ENCODE measurements around the gene FLII. TPM values are rescaled to one million over a fixed set of nuclear protein-coding genes. Genes with fewer than 3 reads are reported as not detected.
A peak's percentile ranks its signal among the peaks of the same experiment; 100 is the strongest.
"Not testable (repeated sequence)": the region's sequence is repeated elsewhere in the genome, so short reads cannot be mapped to it uniquely, and the experiment has no call there.

The FLII gene
- 299 TPM for total RNA-seq
- long read RNA-seq, full-length matches to known transcripts = 121 of 368 reads
- long read RNA-seq, partial matches to known transcripts = 68 of 368 reads
- long read RNA-seq, other reads (novel, unspliced or antisense) = 179 of 368 reads

- intact Hi-C loops (cut with DNase I) = no loop called here
- peak; percentile 68 for ATAC-seq
Measured at GRCh38 chr17:18258356-18259038, at the start of gene FLII. FLII (minus strand) TSS chr17:18258738; CDS start chr17:18258690, 48 bp downstream.

GRCh38 chr17:18303206-18303605, 44.7 kb upstream of the FLII start:
- intact Hi-C loops (cut with DNase I); DNase-seq (ENCODE audit: missing footprints); ATAC-seq: not testable (repeated sequence)

More at GRCh38 chr17:18258356-18259038, at the start of gene FLII:
- DNase-seq (ENCODE audit: missing footprints) = peak; percentile 86

- no peak for DNase-seq (ENCODE audit: missing footprints)
- intact Hi-C loops (cut with DNase I) = no loop called here
- peak; percentile 31 for ATAC-seq
Measured at GRCh38 chr17:18300725-18301480, 42.4 kb upstream of the FLII start.

GRCh38 chr17:18298061-18298460, 39.5 kb upstream of the FLII start:
- DNase-seq (ENCODE audit: missing footprints); ATAC-seq; intact Hi-C loops (cut with DNase I): not testable (repeated sequence)

GRCh38 chr17:18291718-18292540, 33.4 kb upstream of the FLII start:
- intact Hi-C loops (cut with DNase I) = no loop called here
- no peak for ATAC-seq
- no peak for DNase-seq (ENCODE audit: missing footprints)

DNA sequence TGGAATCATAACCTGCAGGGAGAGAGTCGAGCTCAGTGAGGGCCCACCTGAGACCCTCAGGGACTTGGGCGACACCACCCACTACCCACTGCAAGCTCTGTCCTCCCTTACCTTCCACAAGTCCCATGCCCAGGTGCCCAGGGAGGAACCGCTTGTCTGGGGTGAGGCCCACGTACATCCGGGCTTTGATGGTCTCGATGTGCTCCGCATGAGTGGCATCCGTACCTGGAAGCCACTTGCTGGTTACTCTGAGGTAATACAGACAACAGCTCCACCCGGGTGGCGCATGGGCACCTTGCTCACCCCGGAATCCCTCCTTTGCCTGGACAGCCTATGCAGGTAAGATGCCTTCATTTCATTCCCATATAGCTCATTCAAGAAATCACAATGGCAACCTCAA, 26.8 kb upstream of the FLII start:
- DNase-seq (ENCODE audit: missing footprints) = no peak
- intact Hi-C loops (cut with DNase I) = no loop called here
- no peak for ATAC-seq

- no peak for DNase-seq (ENCODE audit: missing footprints)
- ATAC-seq = no peak
- intact Hi-C loops (cut with DNase I) = no loop called here
Measured at GRCh38 chr17:18281788-18282187, 23.2 kb upstream of the FLII start.

DNA sequence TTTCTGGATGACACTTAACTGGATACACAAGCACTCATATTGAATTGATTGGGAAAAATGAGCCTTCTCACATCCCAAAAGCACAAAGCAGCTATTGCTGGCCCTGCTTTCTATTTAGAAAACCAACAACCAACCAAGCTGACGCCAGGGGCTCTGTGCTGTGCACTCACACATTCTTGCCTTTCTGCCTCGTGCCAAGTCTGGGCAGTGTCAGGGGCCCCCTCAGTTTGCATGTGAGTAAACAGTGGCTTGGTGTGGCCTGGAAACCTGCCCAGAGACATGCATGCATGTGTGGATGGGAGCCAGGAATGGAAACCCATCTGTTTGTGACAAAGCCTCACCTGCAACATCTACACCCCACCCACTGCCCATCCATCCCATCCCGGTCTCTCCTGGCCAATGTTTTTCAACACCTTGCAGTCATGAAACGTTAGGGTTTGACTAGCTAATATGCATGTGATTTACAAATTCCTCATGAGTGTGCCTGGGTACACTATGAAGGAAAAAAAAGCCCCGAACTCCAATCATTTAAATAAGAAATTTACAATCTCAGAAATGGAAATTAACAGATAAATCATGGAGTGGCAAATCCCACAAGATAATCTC, 22.3 kb upstream of the FLII start:
- intact Hi-C loops (cut with DNase I) = no loop called here
- no peak for ATAC-seq

DNA sequence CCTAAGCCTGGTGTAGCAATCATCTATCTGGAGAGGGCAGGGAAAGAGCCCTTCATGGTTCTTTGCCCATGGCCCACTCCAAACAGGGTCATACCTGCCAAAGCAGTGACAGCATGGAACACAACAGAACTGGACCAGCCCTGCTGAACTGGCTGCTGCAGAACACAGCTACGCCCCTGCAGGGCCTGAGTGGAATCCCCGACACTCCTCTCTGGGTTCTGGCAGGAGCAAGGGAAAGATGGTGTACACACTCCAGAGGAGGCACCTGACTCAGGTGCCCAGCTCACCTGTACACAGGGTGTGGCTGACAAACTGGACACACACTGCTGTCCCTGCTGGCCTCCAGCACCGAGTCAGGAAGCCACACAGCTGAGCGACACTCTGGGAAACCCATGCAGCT, 21.7 kb upstream of the FLII start:
- intact Hi-C loops (cut with DNase I) = no loop called here
- ATAC-seq (peak; percentile 24), DNase-seq (ENCODE audit: missing footprints) (no peak)

More for the DNA sequence above, 22.3 kb upstream of the FLII start:
- no peak for DNase-seq (ENCODE audit: missing footprints)

GRCh38 chr17:18278867-18279266, 20.3 kb upstream of the FLII start:
- DNase-seq (ENCODE audit: missing footprints) (no peak), ATAC-seq (no peak)
- intact Hi-C loops (cut with DNase I) = no loop called here

DNA sequence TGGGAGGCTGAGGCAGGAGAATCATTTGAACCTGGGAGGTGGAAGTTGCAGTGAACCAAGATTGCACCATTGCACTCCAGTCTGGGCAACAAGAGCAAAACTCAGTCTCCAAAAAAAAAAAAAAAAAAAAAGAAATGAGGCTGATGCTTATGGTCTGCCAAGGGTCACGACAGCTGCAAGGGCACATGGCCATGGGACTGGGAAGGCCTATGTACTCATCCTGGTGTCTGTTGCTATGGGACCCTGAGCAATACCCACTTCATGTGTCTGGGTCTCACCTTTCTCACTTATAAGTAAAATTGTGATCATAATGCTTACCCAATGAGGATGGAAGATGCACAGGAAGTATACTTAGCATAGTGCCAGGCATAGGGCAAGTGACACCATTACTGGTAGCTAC, 18.5 kb upstream of the FLII start:
- intact Hi-C loops (cut with DNase I) = no loop called here
- DNase-seq (ENCODE audit: missing footprints) = no peak
- ATAC-seq = no peak

DNA sequence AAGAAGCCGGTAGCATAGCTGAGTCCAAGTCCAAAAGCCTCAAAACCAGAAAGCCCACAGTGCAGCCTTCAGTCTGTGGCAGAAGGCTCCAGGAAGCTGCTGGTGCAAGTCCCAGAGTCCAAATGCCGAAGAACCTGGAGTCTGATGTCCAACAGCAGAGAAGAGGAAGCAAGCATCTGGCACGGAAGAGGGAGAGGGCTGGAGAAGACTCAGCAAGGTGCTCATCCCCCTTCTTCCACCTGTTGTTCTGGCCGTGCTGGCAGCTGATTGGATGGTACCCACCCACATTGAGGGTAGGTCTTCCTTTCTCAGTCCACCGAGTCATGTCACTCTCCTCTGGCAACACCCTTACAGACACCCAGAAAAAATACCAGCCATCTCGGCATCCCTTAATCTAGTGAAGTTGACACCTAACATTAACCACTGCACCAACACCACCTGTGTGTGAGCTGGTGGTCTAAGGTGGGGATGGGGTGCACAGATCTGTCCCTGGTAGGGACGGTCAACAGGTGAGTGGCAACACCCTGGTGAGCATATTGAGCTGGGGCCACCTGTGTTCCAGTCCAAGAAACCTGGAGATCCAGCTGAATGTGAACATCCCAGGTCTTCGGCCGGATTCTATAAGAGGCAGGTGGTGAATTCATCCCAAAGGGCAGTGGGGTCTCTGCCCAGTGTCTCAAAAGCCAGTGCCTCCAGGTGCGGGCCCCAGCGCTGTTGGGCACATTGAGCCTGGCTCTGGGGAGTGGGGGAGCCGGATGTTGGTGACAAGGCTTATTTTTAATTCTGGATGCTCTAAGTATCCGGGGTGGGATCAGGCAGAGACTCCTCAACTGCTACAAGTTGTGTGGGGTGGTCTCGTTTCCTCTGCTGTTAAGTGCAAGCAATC, 11.8 kb upstream of the FLII start:
- intact Hi-C loops (cut with DNase I) = no loop called here
- ATAC-seq = no peak

DNA sequence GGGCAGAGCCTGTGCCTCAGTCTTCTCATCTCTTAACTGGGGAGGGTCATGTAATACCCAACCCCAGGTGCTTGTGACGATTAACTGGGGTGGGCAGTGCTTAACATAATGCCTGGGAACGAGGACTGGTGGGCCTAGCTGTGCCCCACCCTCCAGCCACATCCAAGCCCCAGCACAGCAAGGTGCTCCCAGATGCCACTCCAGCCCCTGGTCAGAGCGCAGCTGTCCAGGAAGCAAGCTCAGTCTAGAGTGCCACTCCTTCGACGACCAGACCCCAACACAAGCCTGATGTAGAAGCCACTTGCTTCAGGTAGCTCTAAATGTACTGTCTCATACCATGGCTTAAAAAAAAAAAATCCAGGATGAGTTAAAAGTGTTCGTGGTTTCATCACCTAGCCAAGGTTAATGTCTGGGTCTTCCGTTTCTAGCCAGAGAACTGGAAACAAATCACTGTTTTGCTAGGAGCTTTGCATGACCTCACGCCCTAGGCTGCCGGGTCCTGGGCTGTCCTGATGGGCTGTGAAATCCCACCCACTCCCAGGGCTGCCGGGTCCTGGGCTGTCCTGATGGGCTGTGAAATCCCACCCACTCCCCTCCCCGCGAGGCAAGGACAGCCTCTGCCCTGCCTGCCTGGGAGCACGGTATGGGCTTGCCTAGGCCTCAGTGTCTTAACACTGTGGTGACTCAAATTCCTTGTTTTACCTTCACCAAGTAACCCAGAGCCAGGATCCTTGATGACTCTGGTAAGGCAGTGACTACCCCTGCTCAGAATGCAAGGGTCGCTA, 9.6 kb upstream of the FLII start:
- DNase-seq (ENCODE audit: missing footprints) (no peak), ATAC-seq (no peak)
- intact Hi-C loops (cut with DNase I) = no loop called here

More for the DNA sequence above, 11.8 kb upstream of the FLII start:
- DNase-seq (ENCODE audit: missing footprints) = no peak

GRCh38 chr17:18267366-18267765, 8.8 kb upstream of the FLII start:
- DNase-seq (ENCODE audit: missing footprints) (no peak), ATAC-seq (no peak)
- intact Hi-C loops (cut with DNase I) = no loop called here

- ATAC-seq (no peak), DNase-seq (ENCODE audit: missing footprints) (no peak)
- intact Hi-C loops (cut with DNase I) = no loop called here
Measured at GRCh38 chr17:18263885-18264682, 5.5 kb upstream of the FLII start.

DNA sequence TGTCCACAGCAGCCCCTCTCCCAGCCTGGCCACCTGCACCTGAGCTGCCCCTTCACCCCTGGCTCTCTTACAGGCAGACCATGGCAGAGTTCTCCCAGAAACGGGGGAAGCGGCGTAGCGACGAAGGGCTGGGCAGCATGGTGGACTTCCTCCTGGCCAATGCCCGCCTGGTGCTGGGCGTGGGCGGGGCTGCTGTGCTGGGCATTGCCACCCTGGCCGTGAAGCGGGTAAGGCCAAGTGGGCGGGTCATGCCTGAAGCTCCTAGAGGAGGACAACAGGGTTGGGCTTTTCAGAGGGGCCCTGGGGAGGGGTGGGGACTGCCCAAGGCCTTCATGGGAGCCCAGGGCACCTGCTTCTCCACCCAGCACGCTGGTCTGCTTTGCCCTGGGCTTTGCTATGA, 4.1 kb upstream of the FLII start:
- DNase-seq (ENCODE audit: missing footprints) (no peak), ATAC-seq (no peak)
- intact Hi-C loops (cut with DNase I) = no loop called here

Measured in Right ventricle myocardium inferior (tissue), 1 donor.